GM23338 (cell line): ENCODE data around the gene UVSSA.

Experiments
- CREB1 ChIP-seq: fragments of 250-450 bp; sonication (Bioruptor Pico); IDR thresholded peaks from 2 replicates; pipeline ENCODE4 v1.5.0; 2020; ENCODE audit warnings: low read depth, mild to moderate bottlenecking, moderate library complexity
- CTCF ChIP-seq, 2 experiments: fragments of 200-600 bp in 1 of 2; sonication (generic) in 1 of 2; conservative IDR thresholded peaks; 2 replicates each; pipeline versions ENCODE4 v1.5.1 to v1.6.1; 2016 to 2017; ENCODE audit warnings: antibody characterized with exemption in 2 of 2, low read depth in 2 of 2, mild to moderate bottlenecking in 2 of 2, moderate library complexity in 1 of 2
- EZH2 ChIP-seq: fragments of 200-600 bp; sonication (generic); IDR thresholded peaks from one replicate; pipeline ENCODE4 v1.8.0; 2017; ENCODE audit warnings: antibody characterized with exemption, mild to moderate bottlenecking, low read depth; ENCODE audit not compliant: unreplicated experiment
- EZH2phosphoT487 ChIP-seq: fragments of 200-600 bp; sonication (generic); IDR thresholded peaks from one replicate; pipeline ENCODE4 v1.8.1; 2018; ENCODE audit warnings: antibody characterized with exemption; ENCODE audit not compliant: unreplicated experiment
- NANOG ChIP-seq: IDR thresholded peaks from 2 replicates; pipeline ENCODE4 v1.6.1; 2016; ENCODE audit warnings: antibody characterized with exemption, borderline replicate concordance
- POLR2AphosphoS5 ChIP-seq: IDR thresholded peaks from 2 replicates; pipeline ENCODE4 v1.6.1; 2016; ENCODE audit warnings: antibody characterized with exemption, low read depth
- REST ChIP-seq: IDR thresholded peaks from one replicate; pipeline ENCODE4 v1.6.1; 2018; ENCODE audit warnings: antibody characterized with exemption; ENCODE audit not compliant: unreplicated experiment

- TF ChIP-seq CTCF (conservative IDR thresholded peaks at IDR 0.05; ENCODE audit: low read depth in 2 of 2) (peak; percentile 63 to 71), REST (no peak), EZH2 (no peak), EZH2phosphoT487 (no peak), POLR2AphosphoS5 (no peak), NANOG (no peak), CREB1 (CRISPR knock-in tag) (no peak)
Observed at GRCh38 chr4:1318488-1319213, 28.4 kb upstream of the UVSSA start.
